Measurements from ENCODE around the gene WWOX. TPM values are rescaled to one million over a fixed set of nuclear protein-coding genes. Genes with fewer than 3 reads are reported as not detected.

WWOX gene
- polyA plus RNA-seq, 1 donor from 2014 or later = 25.6 TPM

- Histone ChIP-seq H3K27ac (ENCODE audit: low read length) (no peak overlapping the region), H3K4me2 (ENCODE audit: low read length) (no peak overlapping the region), H3K36me3 (ENCODE audit: insufficient read depth, low read length) (no peaks in the 10 kb centered on the region), H2AFZ (ENCODE audit: low read depth, low read length) (no peak overlapping the region), H3F3A (ENCODE audit: insufficient read depth, low read length, poor library complexity, severe bottlenecking) (no peaks in the 10 kb centered on the region), H3K27me3 (ENCODE audit: insufficient read depth, low read depth, low read length) (no peaks in the 10 kb centered on the region), H3K9ac (ENCODE audit: low read length) (no peak overlapping the region), H3K79me2 (replicated peaks; ENCODE audit: insufficient read depth, low read length) (no peaks in the 10 kb centered on the region), H4K20me1 (ENCODE audit: insufficient read depth) (no peaks in the 10 kb centered on the region), H3K9me3 (ENCODE audit: low read length) (no peaks in the 10 kb centered on the region), H3K4me3 (ENCODE audit: low read length) (no peak overlapping the region), H3K9me2 (ENCODE audit: insufficient read depth, low read length) (no peaks in the 10 kb centered on the region)
- TF ChIP-seq SMC3 (conservative IDR thresholded peaks at IDR 0.05; ENCODE audit: poor library complexity) (no peak), CTCF (IDR thresholded peaks at IDR 0.05; ENCODE audit: poor library complexity, severe bottlenecking) (no peak), RAD21 (conservative IDR thresholded peaks at IDR 0.05) (no peak), EP300 (conservative IDR thresholded peaks at IDR 0.05; ENCODE audit: poor library complexity, severe bottlenecking) (no peak), EZH2 (IDR thresholded peaks at IDR 0.05; ENCODE audit: borderline replicate concordance, insufficient read depth, low read length, poor library complexity, severe bottlenecking) (no peak), POLR2AphosphoS5 (IDR thresholded peaks at IDR 0.05) (no peak), TAF1 (IDR thresholded peaks at IDR 0.05; ENCODE audit: low read depth) (no peak), MXI1 (conservative IDR thresholded peaks at IDR 0.05; ENCODE audit: poor library complexity, severe bottlenecking) (no peak), REST (IDR thresholded peaks at IDR 0.05; ENCODE audit: borderline replicate concordance) (no peak)
Measured at GRCh38 chr16:78365366-78365765, 265.9 kb downstream of the WWOX start.

GRCh38 chr16:78368121-78369102 is 269.0 kb downstream of the WWOX start:
- no peak overlapping the region for H3K9ac ChIP-seq (ENCODE audit: low read length)

More at GRCh38 chr16:78368121-78369102, 269.0 kb downstream of the WWOX start:
- Histone ChIP-seq H3K36me3 (ENCODE audit: insufficient read depth, low read length) (no peaks in the 10 kb centered on the region), H3K9me3 (ENCODE audit: low read length) (no peaks in the 10 kb centered on the region), H3K27ac (ENCODE audit: low read length) (no peak overlapping the region), H3K79me2 (replicated peaks; ENCODE audit: insufficient read depth, low read length) (no peaks in the 10 kb centered on the region), H3K4me3 (ENCODE audit: low read length) (no peak overlapping the region), H3K27me3 (ENCODE audit: insufficient read depth, low read depth, low read length) (no peaks in the 10 kb centered on the region), H3K4me2 (ENCODE audit: low read length) (no peak overlapping the region), H3K9me2 (ENCODE audit: insufficient read depth, low read length) (no peaks in the 10 kb centered on the region), H2AFZ (ENCODE audit: low read depth, low read length) (no peak overlapping the region), H4K20me1 (ENCODE audit: insufficient read depth) (no peaks in the 10 kb centered on the region), H3F3A (ENCODE audit: insufficient read depth, low read length, poor library complexity, severe bottlenecking) (no peaks in the 10 kb centered on the region)
- TF ChIP-seq EZH2 (IDR thresholded peaks at IDR 0.05; ENCODE audit: borderline replicate concordance, insufficient read depth, low read length, poor library complexity, severe bottlenecking) (no peak), REST (IDR thresholded peaks at IDR 0.05; ENCODE audit: borderline replicate concordance) (no peak), POLR2AphosphoS5 (IDR thresholded peaks at IDR 0.05) (no peak), SMC3 (conservative IDR thresholded peaks at IDR 0.05; ENCODE audit: poor library complexity) (no peak), CTCF (IDR thresholded peaks at IDR 0.05; ENCODE audit: poor library complexity, severe bottlenecking) (no peak), EP300 (conservative IDR thresholded peaks at IDR 0.05; ENCODE audit: poor library complexity, severe bottlenecking) (no peak), MXI1 (conservative IDR thresholded peaks at IDR 0.05; ENCODE audit: poor library complexity, severe bottlenecking) (no peak), RAD21 (conservative IDR thresholded peaks at IDR 0.05) (no peak), TAF1 (IDR thresholded peaks at IDR 0.05; ENCODE audit: low read depth) (no peak)

All from neural cell (in vitro differentiated cells).